ENCODE measurements around the gene ELOVL7. TPM values are rescaled to one million over a fixed set of nuclear protein-coding genes. Genes with fewer than 3 reads are reported as not detected.
A peak's percentile ranks its signal among the peaks of the same experiment; 100 is the strongest.
"Not testable (repeated sequence)": the region's sequence is repeated elsewhere in the genome, so short reads cannot be mapped to it uniquely, and the experiment has no call there.

Gene ELOVL7
- total RNA-seq, 6 experiments from 2014 or later, result 0.07 to 0.17 TPM; not detected in 4

- no peak for TF ChIP-seq CTCF (IDR thresholded peaks at IDR 0.05)
- no peak for DNase-seq
- no peak overlapping the region for H3K4me3 Mint-ChIP-seq
- H3K27ac Mint-ChIP-seq, result no peak overlapping the region
- peaks cover 7% of the 10 kb centered on the region; the same call in 1 of the 2 replicates for H3K36me3 Mint-ChIP-seq (ENCODE audit: low read depth)
- no peaks in the 10 kb centered on the region for H3K9me3 Mint-ChIP-seq
- H3K27me3 Mint-ChIP-seq (ENCODE audit: insufficient read depth), result no peaks in the 10 kb centered on the region; the same call in 1 of the 2 replicates
- H3K4me1 Mint-ChIP-seq (ENCODE audit: low read depth), result no peaks in the 10 kb centered on the region
These were observed 43.0 kb upstream of the ELOVL7 start for GRCh38 chr5:60887096-60887495.

- Mint-ChIP-seq H3K4me1 (ENCODE audit: low read depth) (no peaks in the 10 kb centered on the region), H3K27ac (no peak overlapping the region), H3K4me3 (no peak overlapping the region), H3K36me3 (ENCODE audit: low read depth) (peaks cover 13% of the 10 kb centered on the region), H3K27me3 (ENCODE audit: insufficient read depth) (no peaks in the 10 kb centered on the region), H3K9me3 (0 out of 2 replicates have a peak, but pooled peaks cover 5% of the 10 kb centered on the region)
- DNase-seq, result no peak
- no peak for TF ChIP-seq CTCF (IDR thresholded peaks at IDR 0.05)
These were observed 42.1 kb upstream of the ELOVL7 start for GRCh38 chr5:60886158-60886557.

GRCh38 chr5:60883229-60883628, 39.2 kb upstream of the ELOVL7 start:
- Mint-ChIP-seq H3K27ac (no peak overlapping the region), H3K9me3 (peaks cover 23% of the 10 kb centered on the region), H3K27me3 (ENCODE audit: insufficient read depth) (no peaks in the 10 kb centered on the region; the same call in 1 of the 2 replicates), H3K4me3 (no peak overlapping the region), H3K4me1 (ENCODE audit: low read depth) (no peaks in the 10 kb centered on the region), H3K36me3 (ENCODE audit: low read depth) (peaks cover 6% of the 10 kb centered on the region)
- no peak for DNase-seq
- TF ChIP-seq CTCF (IDR thresholded peaks at IDR 0.05), result peak; percentile 77

GRCh38 chr5:60872892-60873291, 28.8 kb upstream of the ELOVL7 start:
- peaks cover 29% of the 10 kb centered on the region for H3K36me3 Mint-ChIP-seq (ENCODE audit: low read depth)
- no peak for TF ChIP-seq CTCF (IDR thresholded peaks at IDR 0.05)

GRCh38 chr5:60870857-60871256, 26.8 kb upstream of the ELOVL7 start:
- TF ChIP-seq CTCF (IDR thresholded peaks at IDR 0.05), result no peak
- Mint-ChIP-seq H3K9me3 (peaks cover 19% of the 10 kb centered on the region), H3K4me1 (ENCODE audit: low read depth) (no peaks in the 10 kb centered on the region), H3K27me3 (ENCODE audit: insufficient read depth) (no peaks in the 10 kb centered on the region), H3K27ac (no peak overlapping the region), H3K4me3 (no peak overlapping the region), H3K36me3 (ENCODE audit: low read depth) (peaks cover 29% of the 10 kb centered on the region)
- no peak for DNase-seq

More at GRCh38 chr5:60872892-60873291, 28.8 kb upstream of the ELOVL7 start:
- no peak for DNase-seq
- Mint-ChIP-seq H3K27me3 (ENCODE audit: insufficient read depth) (no peaks in the 10 kb centered on the region), H3K4me1 (ENCODE audit: low read depth) (no peaks in the 10 kb centered on the region), H3K27ac (no peak overlapping the region), H3K4me3 (no peak overlapping the region), H3K9me3 (peaks cover 24% of the 10 kb centered on the region)

GRCh38 chr5:60860572-60860971, 16.5 kb upstream of the ELOVL7 start:
- not testable (repeated sequence) for H3K4me1 Mint-ChIP-seq (ENCODE audit: low read depth); H3K4me3 Mint-ChIP-seq

More at GRCh38 chr5:60860572-60860971, 16.5 kb upstream of the ELOVL7 start:
- not testable (repeated sequence) for H3K27me3 Mint-ChIP-seq (ENCODE audit: insufficient read depth); H3K9me3 Mint-ChIP-seq; DNase-seq; H3K36me3 Mint-ChIP-seq (ENCODE audit: low read depth); H3K27ac Mint-ChIP-seq
